Activated gamma-delta T cell treated with anti-CD3 and anti-CD28 coated beads, Interleukin-2, amount 50 U/mL, for 16 hours (primary cell): ENCODE data around the gene GLI3.

Experiments
- DNase-seq: peaks from one replicate; pipeline ENCODE4 v3.0.0-alpha.2; 2020; ENCODE audit warnings: low read depth

The GLI3 gene

GRCh38 chr7:42033480-42033879 is 203.5 kb downstream of the GLI3 start:
- DNase-seq, result no peak

DNA sequence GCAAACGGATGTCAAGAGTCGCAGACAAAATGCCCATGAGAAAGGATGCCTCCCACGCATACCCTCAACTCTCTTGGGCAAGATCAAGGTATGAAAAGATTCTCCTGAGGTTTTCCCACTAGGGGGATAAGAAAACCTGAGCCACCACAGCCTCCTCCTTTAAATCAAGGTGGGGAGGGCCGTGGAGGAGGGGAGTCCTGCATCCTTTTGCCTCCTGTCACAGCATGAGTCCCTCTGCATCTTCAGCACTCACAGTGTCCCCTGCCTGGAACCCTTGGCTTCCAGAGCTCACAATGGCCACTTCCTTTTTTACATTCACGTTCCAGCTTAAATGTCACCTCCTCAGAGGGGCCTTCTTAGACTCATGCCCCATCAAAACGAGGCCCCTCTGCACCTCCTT is 207.6 kb downstream of the GLI3 start:
- DNase-seq, result no peak

GRCh38 chr7:42027521-42027920 is 209.5 kb downstream of the GLI3 start:
- DNase-seq, result no peak

DNA sequence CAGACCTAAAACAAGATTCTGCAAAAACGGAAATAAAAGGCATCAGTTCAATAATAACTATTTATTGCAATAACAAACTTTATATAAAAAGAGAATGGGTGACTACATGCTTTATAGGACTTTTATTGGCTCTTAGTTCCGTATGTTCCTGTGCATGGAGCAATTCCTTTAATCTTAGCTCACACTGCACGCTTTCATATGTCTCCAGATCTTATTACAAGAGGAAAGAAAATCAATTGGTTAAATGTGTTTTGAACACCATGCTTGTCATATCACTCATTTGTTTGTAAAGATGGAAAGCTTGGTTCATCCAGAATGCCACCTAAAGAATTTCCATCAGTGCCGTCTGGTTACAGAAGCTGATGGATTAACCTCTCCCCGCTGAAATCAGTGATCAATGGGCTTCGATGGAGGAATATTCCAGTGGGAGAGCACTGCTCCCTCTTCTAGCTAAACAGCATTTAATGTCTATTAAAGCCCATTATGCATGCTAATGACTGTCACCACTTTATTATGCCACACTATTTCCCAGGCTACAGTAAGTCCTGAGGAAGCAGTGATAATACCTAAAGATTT is 210.3 kb downstream of the GLI3 start:
- no peak for DNase-seq

GRCh38 chr7:42025635-42026375 is 211.2 kb downstream of the GLI3 start:
- DNase-seq, result no peak

GRCh38 chr7:42024537-42024936 is 212.5 kb downstream of the GLI3 start:
- no peak for DNase-seq

- no peak for DNase-seq
Observed at GRCh38 chr7:42023262-42023661, 213.7 kb downstream of the GLI3 start.

GRCh38 chr7:42022791-42023190 is 214.2 kb downstream of the GLI3 start:
- DNase-seq, result no peak

DNA sequence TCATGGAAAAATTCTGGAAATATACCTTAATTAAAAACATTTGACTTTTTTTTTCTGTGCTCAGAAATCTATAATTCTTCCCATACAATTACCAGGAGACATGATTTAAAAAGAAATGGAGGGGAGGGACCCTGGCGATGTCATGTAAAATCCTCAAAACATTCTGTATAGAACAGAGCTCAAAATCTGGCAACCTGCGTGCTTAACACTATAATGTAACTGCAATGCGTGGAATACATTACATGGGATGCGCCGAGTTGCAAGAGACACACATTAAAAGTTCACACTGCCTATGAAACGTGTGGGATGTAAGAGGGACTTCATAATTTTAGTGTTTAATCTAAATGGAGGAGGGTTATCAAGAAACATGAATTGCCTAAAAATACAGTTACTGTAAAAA is 215.0 kb downstream of the GLI3 start:
- DNase-seq, result no peak

DNA sequence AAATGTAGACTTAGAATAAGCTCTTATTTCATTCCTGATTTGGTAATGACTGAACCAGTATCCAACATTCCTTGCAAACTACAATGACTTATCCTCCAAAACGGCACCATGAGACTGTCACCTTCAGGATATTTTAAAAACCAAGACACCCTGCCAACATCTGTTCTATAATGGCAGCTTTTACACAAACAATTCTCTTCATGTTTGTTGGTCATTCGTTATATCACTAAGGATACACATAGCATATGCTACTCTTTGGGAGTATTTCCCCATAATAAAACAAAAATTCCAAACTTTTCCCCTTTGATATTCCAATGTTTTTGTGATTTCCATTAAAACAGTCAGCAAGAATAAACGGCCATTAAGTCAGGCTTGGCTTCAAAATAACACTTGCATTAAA is 215.4 kb downstream of the GLI3 start:
- DNase-seq, result no peak

- no peak for DNase-seq
Observed at GRCh38 chr7:42020061-42020460, 216.9 kb downstream of the GLI3 start.

- DNase-seq, result no peak
Observed at GRCh38 chr7:42017349-42017986, 219.5 kb downstream of the GLI3 start.

- DNase-seq, result no peak
Observed at GRCh38 chr7:42016517-42016916, 220.5 kb downstream of the GLI3 start.

DNA sequence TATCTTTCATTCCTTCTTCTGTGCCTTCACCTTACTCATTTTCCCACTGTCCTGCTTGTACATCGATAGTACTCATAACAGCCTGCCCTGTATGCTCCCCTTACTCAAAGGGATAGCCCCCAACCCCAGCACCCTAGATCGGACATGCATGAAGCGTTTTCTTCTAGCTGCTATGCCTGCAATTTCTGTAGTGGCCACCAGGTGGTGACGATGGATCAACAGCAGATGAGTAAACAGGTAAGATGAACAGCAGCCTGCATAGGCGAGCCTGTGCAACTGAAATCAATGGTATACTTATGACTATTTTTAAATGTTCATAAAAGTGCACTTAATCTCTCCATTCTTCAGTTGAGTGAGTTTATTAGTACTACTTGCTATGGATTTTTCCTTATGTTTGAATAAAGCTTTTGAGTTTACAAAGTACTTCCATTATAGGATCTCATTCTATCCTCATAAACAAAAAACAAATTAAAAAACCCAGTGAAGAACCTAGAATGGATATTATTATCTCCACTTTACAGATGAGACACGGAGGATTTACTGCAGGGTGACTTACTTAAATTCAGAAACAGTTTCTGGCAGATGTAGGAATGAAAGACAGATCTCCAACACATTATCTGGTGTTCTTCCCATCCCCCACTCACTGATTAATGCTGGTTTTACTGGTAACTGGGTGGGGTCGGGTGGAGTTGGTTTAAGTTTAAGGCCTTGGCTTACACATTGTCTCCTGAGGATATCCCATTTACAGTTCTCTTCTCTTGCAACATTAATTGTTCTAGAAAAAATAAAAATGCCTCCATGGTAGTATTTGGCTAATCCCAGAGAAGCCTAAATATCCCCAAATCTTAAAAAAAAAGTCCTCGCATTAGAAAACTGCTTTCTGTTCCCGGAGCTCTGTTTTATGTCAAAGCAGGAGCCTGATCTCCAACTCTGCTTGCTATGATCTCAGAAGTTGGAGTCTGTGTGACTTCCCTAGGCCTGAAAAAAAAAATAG is 222.1 kb downstream of the GLI3 start:
- DNase-seq, result no peak

GRCh38 chr7:42012786-42013360 is 224.1 kb downstream of the GLI3 start:
- no peak for DNase-seq

GRCh38 chr7:42012313-42012712 is 224.7 kb downstream of the GLI3 start:
- DNase-seq, result no peak

DNA sequence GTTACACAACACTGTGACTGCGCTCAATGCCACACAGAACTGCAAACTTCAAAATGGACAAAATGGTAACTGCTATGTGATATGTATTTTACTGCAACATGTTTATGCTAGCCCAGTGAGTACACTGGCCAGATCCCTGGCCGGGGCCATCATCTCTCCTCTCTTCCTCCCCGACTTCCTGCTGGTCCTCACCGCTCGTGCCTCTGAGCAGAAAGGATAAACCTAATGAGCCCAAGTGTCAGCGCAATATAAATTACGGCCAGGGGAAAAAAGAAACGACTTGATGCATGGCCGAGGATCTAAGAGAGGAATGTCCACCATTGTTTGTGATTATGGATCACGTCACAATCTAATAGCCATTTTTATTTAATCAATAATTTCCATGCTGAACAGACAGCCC is 225.2 kb downstream of the GLI3 start:
- no peak for DNase-seq

DNA sequence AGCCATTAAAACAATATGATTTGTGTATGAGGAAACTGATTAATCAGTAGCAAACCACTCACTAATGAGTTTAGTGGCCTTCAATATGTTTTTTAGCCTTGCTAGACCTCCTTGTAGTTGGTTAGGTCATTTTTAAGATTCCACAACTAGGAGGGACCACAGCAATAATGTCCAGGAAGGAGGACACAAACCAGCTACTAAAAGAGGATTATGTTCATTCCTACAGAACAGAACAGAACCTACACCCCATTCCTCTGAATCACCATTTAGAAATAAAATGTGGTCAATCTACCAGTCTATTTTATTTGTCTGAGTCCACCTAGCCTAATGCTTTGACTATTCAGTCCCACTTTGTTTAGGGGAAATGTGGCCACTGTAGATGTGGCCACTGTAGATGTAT is 226.3 kb downstream of the GLI3 start:
- no peak for DNase-seq

DNA sequence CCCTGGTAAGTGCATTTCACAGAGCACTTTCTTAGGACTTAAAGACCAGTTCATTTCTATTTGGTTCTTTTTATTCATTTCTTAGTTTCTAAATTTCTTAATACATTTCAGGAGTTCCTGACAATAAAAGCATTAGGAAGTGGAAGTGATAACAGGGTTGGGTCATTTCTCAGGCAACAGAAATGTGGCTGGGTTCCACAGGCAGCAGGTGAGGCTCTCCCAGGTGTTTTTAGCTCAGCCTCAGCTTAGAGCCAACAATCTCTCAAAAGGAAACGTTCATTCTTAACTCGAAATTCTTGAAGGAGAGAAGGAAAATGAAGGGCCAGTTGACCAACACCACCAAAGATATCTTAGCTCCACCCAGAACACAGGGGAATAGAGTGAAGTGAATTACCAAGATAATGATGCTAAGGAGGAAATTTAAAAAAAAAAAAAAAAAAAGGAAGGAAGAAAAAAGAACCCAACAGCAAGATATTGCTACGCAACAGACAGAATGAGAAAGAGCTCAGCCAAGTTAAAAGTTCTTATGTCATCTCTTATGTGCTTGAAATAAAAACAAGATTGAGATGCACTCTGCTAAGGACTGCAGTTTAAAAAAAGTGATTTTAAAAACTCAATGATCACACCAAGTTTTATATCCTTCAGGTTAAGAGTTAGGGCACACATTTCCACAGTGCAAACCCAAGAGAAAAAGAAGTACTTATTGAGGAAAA is 230.1 kb downstream of the GLI3 start:
- no peak for DNase-seq

- DNase-seq, result no peak
Observed at GRCh38 chr7:42002654-42003053, 234.4 kb downstream of the GLI3 start.

DNA sequence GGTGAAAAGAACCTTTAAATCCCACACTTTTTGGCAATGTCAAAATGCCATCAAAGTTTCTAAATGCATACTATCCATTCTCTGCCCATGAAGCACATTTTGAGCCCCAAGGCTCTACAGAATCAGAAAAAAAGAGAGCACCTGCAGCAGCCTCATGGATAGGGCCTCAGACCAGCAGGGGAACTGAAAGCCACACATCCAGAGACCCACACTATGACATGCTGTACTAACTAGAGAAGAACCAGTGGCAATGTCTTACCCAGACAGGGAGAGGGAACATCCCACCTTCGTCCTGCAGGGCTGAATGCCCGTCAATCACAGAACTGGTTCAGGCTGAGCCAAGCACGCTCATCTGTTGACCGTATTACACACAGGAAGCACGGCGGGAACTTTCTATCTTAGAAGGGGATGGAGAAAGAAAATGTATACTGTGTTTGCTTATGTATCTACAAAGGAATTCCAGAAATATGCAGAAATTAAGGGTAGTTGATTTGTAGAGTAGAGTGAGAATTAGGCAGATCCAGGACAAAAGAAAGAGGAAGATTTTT is 237.2 kb downstream of the GLI3 start:
- no peak for DNase-seq
